ENCODE results near the gene GSX1.
"Not testable (repeated sequence)": the region's sequence is repeated elsewhere in the genome, so short reads cannot be mapped to it uniquely, and the experiment has no call there.

Gene GSX1

DNA sequence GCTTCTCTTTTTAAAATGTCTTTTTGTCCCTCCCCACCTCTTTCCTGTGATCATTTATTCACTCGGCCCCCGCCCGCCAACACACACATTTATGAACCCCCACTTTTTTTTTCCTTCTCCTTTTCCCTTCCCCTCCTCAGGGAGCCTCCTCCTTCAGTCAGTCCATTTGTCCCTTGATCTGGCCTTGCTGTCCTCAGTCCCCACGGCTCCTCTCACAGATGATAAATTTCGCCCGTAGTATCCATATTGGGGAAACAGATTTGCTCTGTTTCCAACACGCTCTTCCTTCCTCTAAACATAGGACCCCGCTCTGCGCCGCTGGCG is 2.0 kb downstream of the GSX1 start:
- no peak for DNase-seq (ENCODE audit: low spot score)

DNA sequence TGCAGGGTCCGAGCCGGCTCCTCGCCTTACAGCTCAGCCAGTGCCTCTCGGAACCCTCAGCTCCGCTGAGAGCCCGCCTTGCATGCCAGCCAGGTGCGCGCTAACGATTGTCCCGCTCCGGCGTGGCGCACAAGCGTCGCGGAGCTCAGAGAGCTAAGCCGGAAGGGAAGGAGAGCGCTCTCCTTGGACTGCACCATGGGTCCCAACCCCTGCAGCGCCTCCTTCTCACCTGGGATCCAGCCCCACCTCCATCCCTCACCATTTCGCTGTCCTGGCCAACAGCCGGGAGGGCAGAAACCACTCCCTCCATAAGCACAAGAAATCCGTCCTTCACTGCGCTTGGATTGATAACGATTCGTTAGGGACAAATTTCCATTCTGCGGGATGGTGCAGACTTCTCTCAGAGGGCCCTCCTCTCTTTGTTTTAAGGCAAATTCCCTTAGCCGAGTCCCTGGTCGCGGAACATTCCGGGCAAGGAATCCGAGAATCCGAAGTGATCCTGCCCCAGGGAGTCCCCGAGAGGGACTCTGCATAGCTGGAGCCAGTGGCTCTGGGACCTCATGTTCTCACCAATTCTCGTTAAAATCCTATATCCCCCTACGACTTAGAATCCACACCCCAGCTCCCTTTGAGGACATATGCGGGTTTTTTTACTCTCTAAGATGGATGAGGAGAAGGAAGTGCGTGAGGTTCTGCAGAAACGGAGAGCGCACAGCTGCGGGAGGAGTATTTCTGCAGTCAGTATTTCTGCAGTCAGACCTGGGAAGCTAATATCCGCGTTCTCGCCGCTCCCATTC is 2.8 kb downstream of the GSX1 start:
- DNase-seq (ENCODE audit: low spot score), result no peak

DNA sequence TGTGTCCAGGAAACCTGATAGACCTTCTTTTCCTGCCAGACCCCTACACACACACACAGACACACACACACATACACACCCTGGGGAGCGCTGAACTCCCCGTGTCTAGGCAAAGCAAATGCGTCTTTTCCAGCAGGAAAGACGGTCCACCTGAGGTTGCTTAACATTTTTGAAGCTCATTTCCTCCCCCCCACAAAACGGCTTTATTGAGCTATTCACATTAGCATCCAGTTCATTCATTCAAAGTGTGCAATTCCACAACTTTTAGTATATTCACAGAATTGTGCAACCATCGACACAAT is 3.4 kb downstream of the GSX1 start:
- DNase-seq (ENCODE audit: low spot score), result no peak

DNA sequence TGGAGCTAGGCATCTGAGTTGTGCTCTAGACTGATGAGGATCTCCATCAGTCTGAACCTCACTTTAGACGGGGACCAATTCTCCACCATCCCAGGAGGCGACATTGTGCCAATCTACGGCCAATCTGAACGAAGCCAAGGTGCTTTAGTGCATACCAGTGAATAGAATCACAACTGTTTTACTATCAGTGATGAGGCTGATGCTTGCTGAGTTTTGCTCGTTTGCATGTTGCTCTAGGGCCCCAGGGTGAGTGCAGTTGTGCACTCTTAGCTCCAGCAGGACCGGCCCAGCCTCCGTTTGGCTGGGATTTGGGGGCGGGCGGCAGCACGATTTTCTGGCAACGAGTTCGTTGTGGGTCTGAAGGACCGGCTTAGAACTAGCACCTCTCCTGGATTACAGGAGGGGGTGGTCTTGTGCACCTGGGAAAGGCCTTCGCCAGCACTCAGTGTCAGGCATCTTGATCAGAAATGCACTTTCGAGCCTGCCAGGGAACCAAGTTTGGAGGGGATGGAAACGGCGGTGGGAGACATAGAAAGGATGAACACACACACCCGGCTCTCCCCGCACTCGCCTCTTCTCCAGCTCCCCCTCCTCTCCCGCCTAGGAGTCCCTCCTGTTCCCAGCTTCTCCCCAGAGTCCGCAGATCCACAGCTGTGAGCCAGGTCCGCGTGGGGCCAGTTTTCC is 4.4 kb downstream of the GSX1 start:
- DNase-seq (ENCODE audit: low spot score), result no peak

DNA sequence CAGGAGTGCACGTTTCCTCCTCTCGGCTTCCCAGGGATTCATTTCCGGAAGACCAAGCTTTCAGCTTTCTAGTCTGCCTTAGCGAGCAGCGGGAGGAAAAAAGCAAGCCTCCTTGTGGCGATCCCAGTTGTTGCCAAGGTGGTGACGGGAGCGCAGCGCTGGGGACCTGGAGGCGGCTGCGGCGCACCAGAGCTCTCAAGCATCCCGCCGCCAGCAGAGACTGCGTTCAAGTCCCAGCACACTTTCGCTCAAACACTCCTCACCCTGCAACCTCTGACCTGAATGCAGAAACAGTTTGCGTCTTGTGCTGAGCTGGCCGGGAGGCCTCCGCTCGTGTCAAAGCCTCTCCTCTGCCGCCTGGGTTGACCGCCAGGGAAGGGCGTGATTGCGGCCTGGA is 4.9 kb downstream of the GSX1 start:
- DNase-seq (ENCODE audit: low spot score), result peak; percentile 9

DNA sequence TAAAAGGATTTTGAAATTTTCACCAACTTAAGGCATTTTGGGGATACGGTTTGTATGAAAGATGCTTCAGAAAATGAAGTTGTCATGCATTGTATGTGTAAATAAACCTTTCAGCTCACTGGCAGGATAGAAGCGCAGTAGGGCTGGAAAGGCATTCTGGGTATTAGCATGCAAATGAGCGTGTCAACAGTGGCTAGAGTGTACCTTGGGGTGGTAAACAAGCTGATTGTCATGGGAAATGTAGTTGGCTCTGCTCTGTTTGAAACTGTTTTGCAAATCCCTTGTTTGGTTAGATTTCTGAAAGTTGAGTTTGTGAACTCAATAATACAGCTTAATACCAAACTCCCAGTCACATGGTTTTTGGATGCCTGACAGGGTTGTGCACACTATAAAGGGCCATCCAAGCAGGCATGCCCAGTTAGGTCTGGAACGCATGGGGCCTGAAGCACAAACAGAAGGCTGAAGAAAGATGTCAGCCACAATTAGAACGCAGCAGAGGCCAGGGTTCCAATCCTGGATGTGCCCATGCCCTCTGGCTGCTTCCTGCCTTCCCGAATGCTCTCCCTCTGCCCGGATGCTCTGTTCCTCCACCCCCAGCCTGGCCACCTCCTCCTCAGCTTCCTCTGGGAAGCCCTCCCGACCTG is 14.6 kb downstream of the GSX1 start:
- DNase-seq (ENCODE audit: low spot score), result no peak

DNA sequence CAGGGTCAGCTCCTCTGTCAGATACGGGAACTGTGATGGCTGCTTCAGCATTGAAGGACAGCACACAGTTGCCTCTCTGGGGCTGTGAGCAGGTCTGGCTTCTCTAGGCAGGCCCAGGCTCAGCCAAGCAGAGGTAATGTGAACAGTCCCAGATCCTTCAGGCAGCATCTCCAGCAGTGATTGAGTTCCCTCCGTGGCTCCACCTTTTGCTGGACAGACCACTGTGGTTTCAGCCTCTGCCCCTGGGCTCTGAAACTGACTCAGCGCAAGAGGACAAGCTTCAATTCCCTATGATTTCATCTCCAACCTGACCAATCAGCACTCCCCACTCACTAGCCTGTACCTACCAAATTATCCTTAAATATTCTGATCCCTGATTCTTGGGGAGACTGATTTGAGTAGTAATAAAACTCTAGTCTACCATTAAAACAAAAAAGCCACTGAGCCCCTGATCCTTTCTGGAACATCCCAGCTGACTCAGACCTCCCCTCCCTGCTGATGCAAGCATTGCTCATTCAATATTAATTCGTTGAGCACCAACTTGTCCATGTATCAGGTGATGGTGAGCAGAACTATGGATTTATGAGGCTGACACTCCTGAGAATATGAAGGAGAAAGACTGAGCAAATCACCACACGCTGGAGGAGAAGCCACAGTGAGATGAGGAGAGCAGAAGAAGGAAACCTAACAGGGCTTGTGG is 16.7 kb downstream of the GSX1 start:
- DNase-seq (ENCODE audit: low spot score), result no peak

DNA sequence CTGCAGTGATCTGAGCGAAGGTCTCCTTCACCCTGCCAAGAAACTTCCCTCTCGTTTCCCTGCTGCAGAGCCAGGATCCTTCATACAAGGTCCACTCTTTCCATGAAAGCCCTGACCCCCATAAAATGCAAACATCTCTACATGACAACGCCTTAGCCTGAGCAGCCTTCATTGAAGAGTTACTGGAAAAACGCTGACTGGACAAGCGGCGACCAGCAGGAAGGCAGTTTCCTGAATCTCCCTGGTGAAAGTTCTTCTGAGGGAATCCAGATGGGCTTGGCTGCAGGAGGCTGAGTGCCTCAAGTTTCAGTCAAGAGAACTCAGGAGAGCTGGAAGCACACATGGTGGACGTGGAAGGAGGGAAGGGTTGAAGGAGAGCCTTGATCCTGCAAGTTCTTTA is 17.7 kb downstream of the GSX1 start:
- no peak for DNase-seq (ENCODE audit: low spot score)

DNA sequence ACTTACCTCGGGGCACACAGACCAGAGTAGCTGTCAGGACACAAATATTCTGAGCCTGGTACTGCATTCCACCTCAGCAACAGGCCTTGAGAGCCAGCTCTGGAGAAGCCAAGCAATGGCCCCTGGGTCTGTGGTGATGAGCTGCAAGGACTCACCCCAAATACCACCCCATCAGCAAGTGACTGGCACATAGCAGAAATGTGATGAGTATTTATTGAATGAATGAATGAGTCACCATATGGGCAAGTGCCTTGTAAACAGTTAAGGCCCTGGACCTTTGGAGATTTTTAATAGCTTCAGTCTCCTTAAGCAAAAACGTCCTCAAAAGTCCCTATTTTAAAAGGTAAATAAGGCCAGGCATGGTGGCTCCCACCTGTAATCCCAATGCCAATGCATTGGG is 18.2 kb downstream of the GSX1 start:
- no peak for DNase-seq (ENCODE audit: low spot score)

DNA sequence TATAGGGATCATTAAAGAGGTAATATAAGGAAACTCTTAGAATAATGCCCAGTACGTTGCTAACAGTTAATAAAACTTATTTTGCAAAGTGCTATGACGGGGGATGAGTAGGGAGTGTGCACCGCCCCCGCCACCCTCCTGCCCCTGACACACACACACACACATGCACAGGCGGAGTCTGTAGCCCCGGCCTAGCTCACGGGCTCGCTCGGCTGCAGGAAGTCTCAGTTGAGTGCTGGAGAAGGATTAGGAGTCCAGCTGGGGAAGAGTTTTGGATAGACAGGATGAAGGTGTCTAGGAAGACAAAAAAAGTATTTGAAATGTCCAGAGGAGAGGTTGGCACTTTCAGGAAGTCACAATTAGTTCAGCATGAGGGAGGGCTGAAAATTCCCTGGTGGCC is 21.5 kb downstream of the GSX1 start:
- DNase-seq (ENCODE audit: low spot score), result no peak

DNA sequence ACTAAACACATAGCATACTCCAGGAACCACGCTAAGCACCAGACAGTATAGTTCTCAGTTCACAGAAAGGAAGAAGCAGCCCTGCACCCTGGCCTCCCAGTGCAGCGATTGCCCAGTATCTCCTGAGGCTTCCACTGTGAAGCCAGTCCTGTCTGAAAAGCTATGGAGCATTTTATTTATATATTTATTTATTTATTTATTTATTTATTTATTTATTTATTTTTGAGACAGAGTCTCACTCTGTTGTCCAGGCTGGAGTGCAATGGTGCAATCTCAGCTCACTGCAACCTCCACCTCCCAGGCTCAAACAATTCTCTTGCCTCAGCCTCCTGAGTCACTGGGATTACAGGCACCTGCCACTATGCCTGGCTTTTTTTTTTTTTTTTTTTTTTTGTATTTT is 25.5 kb downstream of the GSX1 start:
- not testable (repeated sequence) for DNase-seq (ENCODE audit: low spot score)

DNA sequence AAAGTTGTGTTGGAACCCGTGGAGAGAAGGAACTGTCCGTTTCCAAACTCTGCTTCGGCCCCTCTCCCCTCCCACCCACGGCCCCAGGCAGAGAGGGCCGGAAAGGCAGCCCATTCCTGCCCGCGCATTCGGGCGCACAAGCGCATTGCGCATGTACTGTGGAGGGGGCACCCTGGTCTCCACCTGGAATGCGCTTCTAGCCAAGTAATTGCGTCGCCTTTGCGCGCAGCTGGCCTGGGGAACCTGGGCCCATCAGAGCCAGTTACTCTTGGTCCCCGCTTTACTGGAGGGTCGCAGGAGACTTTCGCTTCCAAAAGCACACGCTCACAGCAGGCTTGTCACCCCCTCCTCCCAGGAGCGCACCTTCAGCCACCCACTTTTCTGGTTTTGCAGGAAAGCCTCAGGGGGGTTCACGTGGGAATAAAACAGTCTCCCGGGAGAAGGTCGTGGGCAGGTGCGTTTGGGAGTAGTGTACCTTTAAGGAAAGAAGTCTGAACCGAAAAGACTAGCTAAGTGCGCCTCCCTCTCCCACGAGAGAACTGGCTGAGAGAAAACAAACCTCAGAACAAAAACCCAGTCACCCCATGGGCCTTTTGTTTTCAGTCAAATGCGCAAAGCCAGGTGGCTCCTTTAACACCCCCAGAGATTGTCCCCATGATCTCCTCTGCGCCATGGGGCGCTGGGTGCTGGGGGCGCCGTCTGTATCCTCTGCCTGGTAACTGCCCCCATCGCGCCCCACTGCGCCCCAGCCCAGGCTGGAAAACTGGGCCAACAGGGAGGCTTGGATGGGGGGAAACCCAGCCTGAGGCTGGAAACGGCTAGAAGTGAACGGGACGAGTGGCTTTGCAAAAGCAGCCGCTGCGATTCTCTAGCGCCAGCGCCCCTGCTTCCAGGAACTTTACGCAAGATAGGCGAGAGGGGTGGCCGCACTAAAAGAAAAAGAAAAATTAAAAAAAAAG is 28.5 kb downstream of the GSX1 start:
- no peak for DNase-seq (ENCODE audit: low spot score)

DNA sequence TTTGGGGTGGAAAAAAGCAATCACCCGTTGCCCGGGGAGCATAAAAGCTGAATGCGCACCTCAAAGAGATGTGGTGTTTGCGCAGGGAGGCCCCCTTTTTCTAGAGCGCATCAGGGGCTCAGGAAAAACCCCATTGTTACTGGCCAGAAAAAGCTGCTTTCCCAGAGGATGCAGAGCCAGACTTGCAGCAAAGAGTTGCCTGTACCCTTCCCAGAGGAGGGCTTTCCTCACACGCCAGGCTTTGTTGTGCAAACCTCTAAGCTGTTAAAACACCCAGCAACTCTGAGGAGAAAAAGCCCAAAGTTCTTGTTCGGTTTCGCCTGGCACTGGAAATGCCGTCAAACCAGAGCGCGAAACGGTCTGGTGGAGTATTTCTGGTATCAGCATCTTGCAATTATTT is 29.3 kb downstream of the GSX1 start:
- DNase-seq (ENCODE audit: low spot score), result no peak

DNA sequence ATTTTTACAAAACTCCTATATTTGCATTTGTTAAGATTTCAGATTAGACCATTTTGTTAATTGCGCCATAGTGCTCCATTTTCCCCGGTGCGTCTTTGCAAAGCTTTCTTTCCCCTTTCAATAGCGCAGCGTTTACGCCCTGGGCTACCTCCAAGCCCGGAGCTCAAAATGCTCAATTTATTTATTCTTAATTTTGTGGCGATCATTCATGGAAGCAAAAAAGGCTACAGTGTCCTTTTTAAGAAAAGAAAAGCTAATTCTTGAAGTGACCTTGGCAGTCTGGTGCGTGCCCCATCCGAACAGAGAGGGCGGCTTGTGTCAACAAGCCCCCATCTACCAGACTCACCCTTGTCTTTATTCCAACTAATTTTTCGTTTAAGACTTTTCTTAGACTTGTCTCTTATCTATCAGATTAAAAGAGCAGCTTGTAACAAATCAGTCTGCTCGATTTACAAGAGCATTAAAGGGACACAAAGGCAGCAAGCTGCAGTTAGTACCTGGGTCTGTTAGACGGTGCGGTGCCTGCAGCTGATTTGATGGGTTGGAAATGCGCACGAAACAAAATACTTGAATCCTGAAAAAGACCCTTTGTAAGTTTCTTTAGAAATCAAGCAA is 30.1 kb downstream of the GSX1 start:
- no peak for DNase-seq (ENCODE audit: low spot score)

DNA sequence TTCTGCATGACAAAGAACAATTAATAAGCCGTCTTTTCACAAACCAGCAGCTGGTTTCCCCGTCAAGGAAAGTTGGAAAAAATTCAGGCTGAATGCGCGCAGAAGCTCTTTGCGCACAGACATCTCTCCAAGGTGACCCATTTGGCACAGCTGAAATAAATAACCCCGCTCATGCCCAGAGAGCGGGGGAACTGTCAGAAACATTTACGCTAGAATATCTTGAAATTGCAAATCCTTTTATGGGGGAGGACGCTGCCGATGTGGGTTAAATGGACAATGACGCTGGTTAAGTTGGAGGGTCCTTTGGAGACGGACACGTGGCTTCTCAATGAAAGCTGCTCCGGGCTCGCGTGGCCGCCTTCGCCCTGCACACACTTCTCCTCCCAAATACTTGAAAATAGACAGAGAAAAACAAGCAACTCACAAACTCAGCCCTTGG is 30.6 kb downstream of the GSX1 start:
- DNase-seq (ENCODE audit: low spot score), result no peak

DNA sequence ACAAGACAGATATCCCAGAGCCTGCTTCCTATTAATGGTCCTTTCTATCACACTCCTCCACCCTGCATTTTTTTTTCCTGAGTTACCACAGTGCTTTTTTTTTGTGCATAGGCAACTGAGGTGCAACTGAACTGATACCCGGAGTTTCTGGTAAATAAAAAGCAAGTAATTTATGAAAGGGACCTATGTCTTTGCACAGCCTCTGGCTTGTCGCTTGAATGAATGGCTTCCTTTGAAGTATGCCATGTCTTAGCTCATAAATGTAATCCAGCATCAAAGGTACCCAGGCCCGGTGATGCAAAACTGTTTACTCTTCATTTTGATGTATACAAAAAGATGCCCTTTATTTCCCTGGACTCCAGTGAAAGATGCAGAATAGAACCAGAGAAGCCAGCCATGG is 31.8 kb downstream of the GSX1 start:
- DNase-seq (ENCODE audit: low spot score), result no peak

DNA sequence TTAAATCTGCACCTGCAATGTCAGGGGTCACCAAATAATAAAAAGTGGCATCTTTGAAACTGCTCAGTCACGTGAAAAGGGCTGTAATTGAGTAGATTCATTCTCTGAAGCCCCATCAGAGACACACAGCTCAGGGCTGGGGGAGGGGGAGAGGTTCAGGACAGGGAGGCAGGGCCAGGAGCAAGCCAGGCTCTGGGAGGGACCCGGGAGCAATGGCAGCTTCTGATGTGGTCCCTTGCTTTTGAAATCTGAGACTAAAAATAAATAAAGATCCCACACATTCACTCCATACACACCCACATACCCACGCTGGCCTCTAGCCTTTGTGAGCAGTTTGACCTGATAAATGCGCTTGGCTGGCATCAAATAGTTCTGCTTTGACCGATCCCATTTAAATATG is 32.8 kb downstream of the GSX1 start:
- DNase-seq (ENCODE audit: low spot score), result no peak

DNA sequence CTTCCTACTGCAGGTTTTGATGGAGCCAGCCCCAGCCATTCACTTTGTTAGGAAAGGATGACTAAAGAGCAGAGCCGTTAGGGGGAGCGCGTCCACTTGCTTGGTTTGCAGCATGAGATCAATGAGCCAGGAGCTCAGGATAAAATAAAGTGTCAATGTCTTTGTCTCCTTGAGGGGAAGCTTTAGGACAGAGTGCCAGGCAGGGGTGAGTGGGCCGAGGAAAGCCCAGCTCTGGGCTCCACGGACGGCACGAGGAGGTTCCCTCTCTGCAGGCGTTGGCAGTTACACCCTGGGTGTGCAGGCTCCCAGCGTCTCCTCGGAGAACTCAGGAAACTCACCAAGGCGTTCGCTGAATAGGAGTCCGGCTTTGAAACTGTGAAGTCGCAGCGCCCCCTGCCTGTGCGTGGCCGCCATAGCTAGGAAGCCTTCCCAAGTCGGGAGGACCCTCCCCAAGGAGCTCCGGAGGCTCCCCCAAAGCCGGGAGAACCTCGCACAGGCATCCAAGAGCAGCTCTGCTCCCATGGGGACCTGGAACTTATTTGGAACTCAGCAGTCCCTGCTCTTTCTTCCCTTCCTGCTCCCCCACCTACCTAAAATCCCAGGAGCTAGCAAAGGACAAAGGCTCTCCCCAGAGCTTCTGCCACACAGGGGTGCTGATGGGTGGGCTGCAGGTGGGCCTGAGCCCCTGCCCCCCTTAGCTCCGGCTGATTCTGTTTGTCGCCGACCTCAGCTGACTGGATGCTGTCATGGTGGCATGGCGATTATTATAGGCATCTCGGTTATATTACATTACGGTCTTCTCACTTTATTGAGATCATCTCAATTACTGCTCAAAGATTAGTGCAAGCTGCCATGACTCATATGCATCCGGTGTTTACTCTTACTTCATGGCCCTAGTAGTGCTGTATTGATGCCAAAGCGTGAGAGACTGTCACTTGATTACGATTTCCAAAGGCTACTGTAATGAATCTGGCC is 34.4 kb downstream of the GSX1 start:
- peak; percentile 77 for DNase-seq (ENCODE audit: low spot score)

DNA sequence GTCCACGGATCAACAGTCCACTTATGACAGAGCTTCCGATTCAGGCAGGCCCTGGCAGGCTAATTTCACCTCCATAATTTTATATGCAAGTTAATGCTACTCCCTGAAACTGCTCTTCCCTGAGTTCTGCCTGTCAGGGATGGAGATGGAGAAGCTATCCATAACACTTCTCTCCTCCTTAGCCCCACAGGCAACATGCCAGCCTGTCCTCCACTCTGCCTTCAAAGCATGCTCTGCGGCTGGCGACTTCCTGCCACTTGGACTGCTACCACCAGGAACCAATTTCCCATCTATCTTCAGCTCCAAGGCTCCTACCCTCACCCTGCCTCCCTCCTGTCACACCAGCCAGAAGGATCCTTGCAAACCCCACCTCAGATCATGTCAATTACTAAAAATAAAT is 35.4 kb downstream of the GSX1 start:
- no peak for DNase-seq (ENCODE audit: low spot score)

DNA sequence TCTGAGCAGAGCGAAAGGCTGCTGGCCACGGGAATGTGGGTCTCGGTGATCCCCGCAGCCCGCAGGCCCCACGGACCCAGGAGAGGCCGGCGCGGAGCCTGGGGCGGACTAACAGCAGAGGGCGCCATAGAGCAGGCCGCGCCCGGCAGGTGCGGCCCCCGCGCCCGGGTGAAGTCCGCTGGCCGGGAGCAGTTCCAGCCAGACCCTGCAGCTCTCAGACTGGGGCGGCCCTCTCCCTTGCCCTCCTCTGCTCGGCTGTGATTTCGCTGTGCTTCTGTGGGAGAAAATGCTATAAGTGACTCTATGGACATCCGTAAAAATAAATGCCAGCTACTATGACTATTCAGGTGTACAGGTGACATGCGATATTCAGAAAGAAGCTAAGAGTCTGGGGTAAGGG is 37.7 kb downstream of the GSX1 start:
- DNase-seq (ENCODE audit: low spot score), result no peak
